ENCODE data around the gene UNC93B1. TPM values are rescaled to one million over a fixed set of nuclear protein-coding genes. Genes with fewer than 3 reads are reported as not detected.
A peak's percentile ranks its signal among the peaks of the same experiment; 100 is the strongest.

UNC93B1 gene
- polyA plus RNA-seq, 1 experiment, result 38.0 TPM

DNA sequence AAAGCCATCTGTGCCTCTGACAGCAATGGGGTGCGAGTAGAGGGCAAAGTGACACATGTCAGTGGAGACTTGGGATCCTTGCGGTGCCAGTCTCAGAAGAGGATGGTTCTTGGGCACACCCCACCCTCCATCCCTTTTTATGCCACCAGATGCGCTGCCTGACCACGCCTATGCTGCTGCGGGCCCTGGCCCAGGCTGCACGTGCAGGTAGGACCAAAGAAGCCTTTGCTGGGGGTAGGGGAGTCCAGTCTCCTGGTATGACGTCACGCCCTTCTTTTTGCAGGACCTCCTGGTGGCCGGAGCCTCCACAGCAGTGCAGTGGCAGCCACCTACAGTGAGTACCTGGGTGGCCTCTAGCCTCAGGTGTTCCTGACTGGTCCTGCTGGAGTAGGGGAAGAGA is 28.1 kb upstream of the UNC93B1 start:
- TF ChIP-seq, protein P1, sequence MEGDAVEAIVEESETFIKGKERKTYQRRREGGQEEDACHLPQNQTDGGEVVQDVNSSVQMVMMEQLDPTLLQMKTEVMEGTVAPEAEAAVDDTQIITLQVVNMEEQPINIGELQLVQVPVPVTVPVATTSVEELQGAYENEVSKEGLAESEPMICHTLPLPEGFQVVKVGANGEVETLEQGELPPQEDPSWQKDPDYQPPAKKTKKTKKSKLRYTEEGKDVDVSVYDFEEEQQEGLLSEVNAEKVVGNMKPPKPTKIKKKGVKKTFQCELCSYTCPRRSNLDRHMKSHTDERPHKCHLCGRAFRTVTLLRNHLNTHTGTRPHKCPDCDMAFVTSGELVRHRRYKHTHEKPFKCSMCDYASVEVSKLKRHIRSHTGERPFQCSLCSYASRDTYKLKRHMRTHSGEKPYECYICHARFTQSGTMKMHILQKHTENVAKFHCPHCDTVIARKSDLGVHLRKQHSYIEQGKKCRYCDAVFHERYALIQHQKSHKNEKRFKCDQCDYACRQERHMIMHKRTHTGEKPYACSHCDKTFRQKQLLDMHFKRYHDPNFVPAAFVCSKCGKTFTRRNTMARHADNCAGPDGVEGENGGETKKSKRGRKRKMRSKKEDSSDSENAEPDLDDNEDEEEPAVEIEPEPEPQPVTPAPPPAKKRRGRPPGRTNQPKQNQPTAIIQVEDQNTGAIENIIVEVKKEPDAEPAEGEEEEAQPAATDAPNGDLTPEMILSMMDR (IDR thresholded peaks at IDR 0.05; ENCODE audit: insufficient read depth, low read depth, low read length), result no peak
- no peak overlapping the region for H3K4me3 ChIP-seq (ENCODE audit: low read depth, low read length)
- POLR2A ChIA-PET, result no interaction called here
- no peak for DNase-seq (ENCODE audit: low read depth)
- peaks cover 16% of the 10 kb centered on the region for H3K36me3 ChIP-seq (ENCODE audit: control insufficient read depth, insufficient read depth, low read length)
- H3K27me3 ChIP-seq (ENCODE audit: control insufficient read depth, insufficient read depth, low read length), result no peaks in the 10 kb centered on the region
- CTCF ChIA-PET, result no interaction called here

DNA sequence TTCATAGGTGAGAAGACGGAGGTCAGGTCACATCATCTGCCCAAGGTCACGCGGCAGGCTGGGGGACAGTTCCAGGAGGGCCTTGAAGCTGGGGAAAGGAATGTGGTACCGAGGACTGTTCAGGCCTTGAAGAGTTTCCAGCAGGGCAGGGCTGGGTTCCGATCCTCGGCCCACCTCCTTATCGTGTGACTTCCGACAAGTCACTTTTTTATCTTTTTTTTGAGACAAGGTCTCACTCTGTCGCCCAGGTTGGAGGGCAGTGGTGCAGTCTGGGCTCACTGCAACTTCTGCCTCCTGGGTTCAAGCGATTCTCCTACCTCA is 27.2 kb upstream of the UNC93B1 start:
- ChIA-PET POLR2A (no interaction called here), CTCF (interaction anchor here (1.1 kb wide), 1 partner anchor 17 kb away, joined by 4 read pairs; no protein-coding TSS in a partner anchor)
- no peak for DNase-seq (ENCODE audit: low read depth)
- TF ChIP-seq, protein P1 (IDR thresholded peaks at IDR 0.05; ENCODE audit: insufficient read depth, low read depth, low read length), result no peak
- peaks cover 16% of the 10 kb centered on the region for H3K36me3 ChIP-seq (ENCODE audit: control insufficient read depth, insufficient read depth, low read length)
- peak overlapping the region; percentile 94 for H3K4me3 ChIP-seq (ENCODE audit: low read depth, low read length)
- H3K27me3 ChIP-seq (ENCODE audit: control insufficient read depth, insufficient read depth, low read length), result no peaks in the 10 kb centered on the region

DNA sequence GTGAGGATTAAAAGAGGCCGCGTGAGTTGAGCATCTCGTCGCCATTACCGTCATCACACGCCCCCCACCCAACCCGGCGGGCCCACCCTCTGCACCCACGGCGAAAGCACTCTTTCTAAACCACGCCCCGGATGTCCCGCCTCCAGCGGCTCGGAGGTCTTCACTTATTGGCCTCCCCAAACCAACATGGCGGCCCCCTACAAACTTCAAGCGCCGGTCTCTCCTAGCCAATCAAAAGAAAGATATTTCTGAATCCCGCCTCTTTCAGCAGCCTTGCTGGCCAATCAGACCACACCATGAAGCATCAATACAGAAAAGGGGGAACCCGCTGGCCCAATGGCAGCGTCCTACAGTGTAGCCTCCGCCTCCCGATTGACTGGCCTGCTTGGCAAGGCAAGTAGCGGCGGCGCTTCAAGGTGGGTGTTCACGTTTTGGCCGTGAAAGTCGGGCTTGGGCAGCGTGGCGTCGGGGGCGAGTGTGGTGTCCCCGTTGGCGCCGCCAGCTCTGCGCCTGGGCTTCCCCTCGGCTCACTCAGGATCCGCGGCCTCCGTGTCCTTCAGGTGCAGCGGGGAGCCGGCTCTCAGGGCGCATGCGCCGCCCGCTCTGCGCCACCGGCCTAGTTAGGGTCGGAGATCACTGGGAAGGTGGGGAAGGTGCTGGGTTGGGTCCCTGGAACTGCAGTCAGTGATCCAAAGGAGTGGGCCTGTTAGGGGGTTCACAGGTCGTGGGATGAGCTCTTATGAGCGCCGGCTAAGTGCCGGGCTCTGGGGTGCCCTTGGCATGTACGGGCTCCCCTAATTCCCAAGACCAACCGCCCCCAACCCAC is 26.6 kb upstream of the UNC93B1 start, which contains the start of gene NDUFS8:
TSS of gene NDUFS8 (plus strand) at position 364 of the 826 bp plus-strand sequence. CDS start 1,471 bp downstream, outside the sequence.
- TF ChIP-seq, protein P1 (IDR thresholded peaks at IDR 0.05; ENCODE audit: insufficient read depth, low read depth, low read length), result no peak
- Histone ChIP-seq H3K4me3 (ENCODE audit: low read depth, low read length) (peak within 1 kb of the TSS; percentile 94), H3K27me3 (ENCODE audit: control insufficient read depth, insufficient read depth, low read length) (no peaks in the 10 kb centered on the region), H3K36me3 (ENCODE audit: control insufficient read depth, insufficient read depth, low read length) (peaks cover 20% of the 10 kb centered on the region)
- POLR2A ChIA-PET, result no interaction called here
- DNase-seq (ENCODE audit: low read depth), result peak; percentile 98
- CTCF ChIA-PET, result interaction anchor here (0.5 to 2.2 kb wide), 3 partner anchors 9 to 16 kb away, joined by 3 to 5 read pairs (median 4); no protein-coding TSS in a partner anchor

DNA sequence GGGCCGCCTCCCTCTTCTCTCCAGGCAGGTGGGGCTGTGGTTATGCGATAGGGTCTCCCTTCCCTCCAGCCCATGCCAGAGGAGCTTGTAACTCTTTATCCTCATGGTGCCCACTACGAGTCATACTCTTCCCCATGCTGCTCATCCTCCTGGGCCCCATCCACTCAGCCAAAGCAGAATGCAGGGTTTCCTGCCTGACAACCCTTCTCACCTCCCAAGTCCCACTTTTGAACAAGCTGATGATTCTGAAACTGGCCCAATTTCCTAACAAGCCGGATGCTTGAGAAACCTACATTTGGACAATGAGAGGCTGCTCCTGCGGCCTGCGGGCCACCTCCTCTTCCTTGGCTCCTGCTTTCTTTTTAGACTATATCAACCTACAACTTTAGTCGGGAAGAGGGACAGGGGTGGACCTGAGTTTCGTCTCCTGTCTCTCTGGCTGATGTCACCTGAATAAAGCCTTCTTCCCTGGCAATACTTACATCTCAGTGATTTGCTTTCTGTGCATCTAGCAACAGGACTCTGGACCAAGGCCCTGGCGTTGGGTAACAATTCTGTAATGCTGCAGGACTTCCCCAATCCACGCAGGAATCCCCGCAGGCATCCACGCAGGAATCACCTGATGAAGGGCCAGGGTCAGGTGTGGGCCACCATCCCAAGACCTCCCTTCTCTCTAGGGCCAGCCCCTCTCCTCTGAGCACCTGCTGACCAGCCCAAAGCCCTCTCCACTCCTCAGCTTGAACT is 25.1 kb upstream of the UNC93B1 start:
- TF ChIP-seq, protein P1 (IDR thresholded peaks at IDR 0.05; ENCODE audit: insufficient read depth, low read depth, low read length), result no peak
- DNase-seq (ENCODE audit: low read depth), result no peak
- CTCF ChIA-PET, result interaction anchor here (1.0 to 2.2 kb wide), 3 partner anchors 10 to 18 kb away, joined by 3 to 7 read pairs (median 5); no protein-coding TSS in a partner anchor
- peaks cover 25% of the 10 kb centered on the region for H3K36me3 ChIP-seq (ENCODE audit: control insufficient read depth, insufficient read depth, low read length)
- H3K27me3 ChIP-seq (ENCODE audit: control insufficient read depth, insufficient read depth, low read length), result no peaks in the 10 kb centered on the region
- no peak overlapping the region for H3K4me3 ChIP-seq (ENCODE audit: low read depth, low read length)
- POLR2A ChIA-PET, result interaction anchor here (0.7 kb wide), 2 partner anchors 162 to 373 kb away, joined by 9 to 13 read pairs; no protein-coding TSS in a partner anchor

DNA sequence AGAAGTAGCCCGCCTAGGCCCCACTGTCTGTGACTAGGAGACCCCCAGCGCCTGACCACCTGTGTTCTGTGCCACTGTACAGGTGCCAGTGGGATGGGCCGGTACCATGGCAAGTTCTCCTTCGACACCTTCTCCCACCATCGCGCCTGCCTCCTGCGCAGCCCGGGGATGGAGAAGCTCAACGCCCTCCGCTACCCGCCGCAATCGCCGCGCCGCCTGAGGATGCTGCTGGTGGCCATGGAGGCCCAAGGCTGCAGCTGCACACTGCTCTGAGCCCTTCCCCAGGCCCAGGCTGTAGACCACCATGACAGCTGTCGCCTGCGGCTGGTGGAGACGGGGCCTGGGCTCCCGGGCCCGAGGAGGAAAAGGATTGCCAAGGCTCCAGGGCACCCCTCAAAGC is 23.8 kb upstream of the UNC93B1 start:
- TF ChIP-seq, protein P1 (IDR thresholded peaks at IDR 0.05; ENCODE audit: insufficient read depth, low read depth, low read length), result no peak
- peaks cover 16% of the 10 kb centered on the region for H3K36me3 ChIP-seq (ENCODE audit: control insufficient read depth, insufficient read depth, low read length)
- POLR2A ChIA-PET, result no interaction called here
- H3K4me3 ChIP-seq (ENCODE audit: low read depth, low read length), result no peak overlapping the region
- DNase-seq (ENCODE audit: low read depth), result no peak
- CTCF ChIA-PET, result interaction anchor here (0.7 to 2.1 kb wide), 2 partner anchors 14 to 23 kb away, joined by 3 to 7 read pairs; no protein-coding TSS in a partner anchor
- no peaks in the 10 kb centered on the region for H3K27me3 ChIP-seq (ENCODE audit: control insufficient read depth, insufficient read depth, low read length)

All from BJ (cell line).